Endothelial cell of umbilical vein (primary cell): ENCODE measurements around the gene REPS2. TPM values are rescaled to one million over a fixed set of nuclear protein-coding genes. Genes with fewer than 3 reads are reported as not detected.

Experiments used
- BruUV-seq: library from RNA; stranded (reverse); fragments of 400-500 nt; replicated peaks from 2 replicates; lab custom pipeline; 2021; lab: Mats Ljungman, UMichigan
- CTCF ChIA-PET: fragments of 300-600, 350-600 bp; sonication (Branson Sonifier 250); formaldehyde crosslinking; loops from one replicate; lab custom pipeline; 2021; ENCODE audit warnings: antibody characterized with exemption, inconsistent platforms; lab: Charles Lee
- POLR2A ChIA-PET: fragments of 300-600, 350-600 bp; sonication (Branson Sonifier 250); formaldehyde crosslinking; loops from one replicate; lab custom pipeline; 2021; ENCODE audit warnings: antibody characterized with exemption, inconsistent platforms; lab: Charles Lee
- DNase-seq: peaks from one replicate; pipeline ENCODE4 v3.0.0-alpha.2; 2011; ENCODE audit warnings: low read depth, low spot score
- FAIRE-seq: peaks from 2 replicates; lab custom pipeline; 2011; peaks lifted over from hg19 to GRCh38; lab: Jason Lieb, UNC
- H2AFZ ChIP-seq: 2 replicates; pipeline ENCODE4 v1.6.0; 2012; ENCODE audit warnings: low read depth, low read length, control low read depth, inconsistent platforms
- H3K27ac ChIP-seq: 2 replicates; pipeline ENCODE4 v1.5.1; 2011; ENCODE audit warnings: low read depth, mild to moderate bottlenecking, control low read depth, low read length, moderate library complexity; ENCODE audit not compliant: insufficient read depth
- H3K27me3 ChIP-seq, 2 experiments: 2 replicates each; pipeline versions ENCODE4 v1.6.0 to v1.6.1; 2011; ENCODE audit warnings: low read length in 2 of 2, mixed read lengths in 1 of 2; ENCODE audit not compliant: control insufficient read depth in 2 of 2, insufficient read depth in 2 of 2
- H3K36me3 ChIP-seq, 2 experiments: 2 replicates in 1 of 2; 3 replicates in 1 of 2; pipeline ENCODE4 v1.5.1; 2011; ENCODE audit warnings: low read length in 2 of 2, mild to moderate bottlenecking in 1 of 2, moderate library complexity in 1 of 2; ENCODE audit not compliant: control insufficient read depth in 2 of 2, insufficient read depth in 2 of 2; ENCODE audit errors: extremely low read depth in 1 of 2
- H3K4me1 ChIP-seq: 3 replicates; pipeline ENCODE4 v1.5.1; 2011; ENCODE audit warnings: mild to moderate bottlenecking, low read length; ENCODE audit not compliant: control insufficient read depth, insufficient read depth; ENCODE audit errors: extremely low read depth
- H3K4me2 ChIP-seq: 2 replicates; pipeline ENCODE4 v1.6.1; 2011; ENCODE audit warnings: low read length, control low read depth, mixed read lengths; ENCODE audit not compliant: insufficient read depth
- H3K4me3 ChIP-seq, 3 experiments: fragments of 200-600 bp in 1 of 3; sonication (generic), shearing (Covaris generic) in 1 of 3; replicated peaks in 1 of 3; 2 replicates each; pipeline ENCODE4 v1.5.1; 2011 to 2016; ENCODE audit warnings: control low read depth in 3 of 3, low read length in 3 of 3, mild to moderate bottlenecking in 2 of 3, inconsistent platforms in 1 of 3, low read depth in 1 of 3, moderate library complexity in 1 of 3; ENCODE audit not compliant: insufficient read depth in 1 of 3
- H3K79me2 ChIP-seq: 2 replicates; pipeline ENCODE4 v1.6.0; 2012; ENCODE audit warnings: low read length, inconsistent platforms; ENCODE audit not compliant: control insufficient read depth, insufficient read depth
- H3K9ac ChIP-seq: replicated peaks from 2 replicates; pipeline ENCODE3; 2011; ENCODE audit warnings: low read length, control low read depth; ENCODE audit not compliant: insufficient read depth; ENCODE audit errors: extremely low read depth
- H3K9me1 ChIP-seq: replicated peaks from 3 replicates; pipeline ENCODE4 v1.6.0; 2011; ENCODE audit warnings: mild to moderate bottlenecking, low read length; ENCODE audit not compliant: control insufficient read depth, insufficient read depth; ENCODE audit errors: extremely low read depth
- H3K9me3 ChIP-seq: replicated peaks from 2 replicates; pipeline ENCODE4 v1.5.1; 2012; ENCODE audit warnings: low read length, inconsistent platforms; ENCODE audit not compliant: control insufficient read depth, insufficient read depth
- H4K20me1 ChIP-seq: replicated peaks from 2 replicates; pipeline ENCODE3; 2011; ENCODE audit warnings: mild to moderate bottlenecking, low read length; ENCODE audit not compliant: control insufficient read depth, insufficient read depth; ENCODE audit errors: extremely low read depth
- EZH2 ChIP-seq: IDR thresholded peaks from 2 replicates; pipeline ENCODE4 v1.6.1; 2012; ENCODE audit warnings: borderline replicate concordance, low read depth, mild to moderate bottlenecking, moderate library complexity, low read length, inconsistent platforms; ENCODE audit not compliant: severe bottlenecking
- FOS ChIP-seq: IDR thresholded peaks from 2 replicates; pipeline ENCODE4 v1.6.1; 2011; ENCODE audit warnings: mild to moderate bottlenecking, low read length, moderate library complexity, borderline replicate concordance; ENCODE audit not compliant: insufficient read depth
- GATA2 ChIP-seq: IDR thresholded peaks from 2 replicates; pipeline ENCODE4 v1.7.0; 2011; ENCODE audit warnings: low read depth, mild to moderate bottlenecking, moderate library complexity, mixed read lengths, low read length; ENCODE audit not compliant: insufficient read length, insufficient read depth
- JUN ChIP-seq: IDR thresholded peaks from 2 replicates; pipeline ENCODE4 v1.6.1; 2011; ENCODE audit warnings: borderline replicate concordance, low read depth; ENCODE audit not compliant: insufficient read length, insufficient read depth
- MYC ChIP-seq: IDR thresholded peaks from one replicate; pipeline ENCODE4 v1.6.1; 2011; ENCODE audit warnings: mild to moderate bottlenecking, low read depth, low read length
- POLR2A ChIP-seq: IDR thresholded peaks from 2 replicates; pipeline ENCODE4 v1.6.1; 2012; ENCODE audit warnings: low read depth, mild to moderate bottlenecking, control low read depth, low read length
- POLR2AphosphoS5 ChIP-seq: IDR thresholded peaks from 2 replicates; pipeline ENCODE4 v1.6.1; 2012; ENCODE audit warnings: low read depth, mild to moderate bottlenecking, control low read depth, low read length, moderate library complexity; ENCODE audit not compliant: insufficient read depth
- dilution Hi-C: fragments of 300-500 bp; cut with MboI; formaldehyde crosslinking; loops from one replicate; pipeline ENCODE4 v1.15.0; 2019; ENCODE audit warnings: low sequenced_read_pairs; ENCODE audit not compliant: extremely low pct_ligation_motif_present
- intact Hi-C: fragments of 100-400 bp; cut with micrococcal nuclease; formaldehyde crosslinking; loops from one replicate; pipeline ENCODE4 v1.10.0; 2022
- polyA plus RNA-seq, 4 experiments: library from polyadenylated mRNA; depleted of rRNA in 3 of 4; stranded (reverse) in 3 of 4; unstranded in 1 of 4; fragments of >200 nt; gene quantifications; 2 replicates each; pipeline versions ENCODE4 v1.2.1 to v1.2.3, GENCODE V29; 2011 to 2012; ENCODE audit warnings: missing spikeins in 1 of 4
- total RNA-seq: library from RNA; stranded (reverse); gene quantifications from 2 replicates; pipeline ENCODE4 v1.2.3, GENCODE V29; 2021
- TF ChIP-seq, protein P1 (sequence below): IDR thresholded peaks from 2 replicates; pipeline ENCODE4 v1.6.1; 2011; ENCODE audit not compliant: insufficient read depth, insufficient read length
- TF ChIP-seq, protein P2 (sequence below), 2 donors: IDR thresholded peaks; 1 replicate in 1 of 2; 2 replicates in 1 of 2; pipeline ENCODE4 v1.5.1; 2011; ENCODE audit warnings: low read length in 2 of 2, mild to moderate bottlenecking in 2 of 2, moderate library complexity in 2 of 2, control low read depth in 1 of 2, inconsistent platforms in 1 of 2, low read depth in 1 of 2; ENCODE audit not compliant: insufficient read depth in 1 of 2; ENCODE audit errors: extremely low read depth in 1 of 2

The REPS2 gene
- total and polyA plus RNA-seq, 2 donors (not counting 3 experiments of a cell fraction or from before 2014, with no cell fraction given), result 0.91 to 2.6 TPM

DNA sequence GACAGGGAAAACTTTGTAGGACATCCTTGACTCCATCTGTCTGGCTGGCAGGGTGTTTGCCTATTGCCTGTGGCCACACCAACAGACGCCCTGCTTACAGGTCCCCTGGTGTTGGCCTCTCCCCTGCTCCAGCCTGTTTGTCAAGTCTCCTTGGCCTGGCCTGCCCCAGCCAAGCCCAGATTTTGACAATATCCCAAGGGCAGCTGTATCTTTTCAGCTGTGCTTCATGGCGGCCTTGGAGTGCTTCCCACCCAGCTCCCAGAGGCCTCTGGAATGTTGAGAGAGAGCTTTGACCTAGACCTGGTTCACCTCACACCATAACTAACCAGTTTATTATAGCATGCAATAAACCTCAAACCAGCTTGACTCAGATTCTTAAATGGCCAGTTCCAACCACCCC lies 224.5 kb downstream of the REPS2 start:
- TF ChIP-seq GATA2 (no peak), POLR2AphosphoS5 (no peak), EZH2 (no peak), MYC (no peak), POLR2A (no peak)
- ChIA-PET CTCF (no interaction called here), POLR2A (no interaction called here)
- no peak overlapping the region for H3K9ac ChIP-seq
- H3K79me2 ChIP-seq, result no peaks in the 10 kb centered on the region
- intact Hi-C loops (no loop called here), dilution Hi-C loops (no loop called here)
- H3K4me2 ChIP-seq, result no peak overlapping the region
- H3K27ac ChIP-seq, result no peak overlapping the region
- no peaks in the 10 kb centered on the region for H3K4me1 ChIP-seq
- no TSS peak for BruUV-seq
- H3K36me3 ChIP-seq, result no peaks in the 10 kb centered on the region
- H3K9me3 ChIP-seq, result no peaks in the 10 kb centered on the region
- H4K20me1 ChIP-seq, result no peaks in the 10 kb centered on the region
- H3K27me3 ChIP-seq, result no peaks in the 10 kb centered on the region
- FAIRE-seq (no peak), DNase-seq (no peak)
- H2AFZ ChIP-seq, result no peak overlapping the region
- H3K9me1 ChIP-seq, result no peaks in the 10 kb centered on the region
- H3K4me3 ChIP-seq, result no peak overlapping the region

DNA sequence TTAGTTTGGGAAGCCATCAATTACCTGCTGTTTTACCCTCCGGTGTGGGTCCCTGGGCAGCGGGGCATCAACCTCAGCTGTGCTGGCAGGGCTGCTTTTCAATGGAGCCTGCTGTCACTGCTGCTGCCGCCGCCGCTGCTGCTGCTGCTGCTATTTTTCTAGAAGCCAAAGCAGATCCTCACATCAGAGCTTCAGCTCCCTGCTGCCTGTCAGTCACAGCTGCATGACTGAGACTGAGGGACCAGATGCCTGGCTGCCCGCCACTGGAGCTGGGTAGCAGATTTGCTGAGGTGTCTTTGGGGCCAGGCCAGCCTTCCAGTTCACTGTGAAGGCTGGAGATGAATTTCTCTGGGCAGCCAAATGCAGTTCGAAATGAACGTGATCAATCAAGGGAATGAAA lies 228.2 kb downstream of the REPS2 start:
- Histone ChIP-seq H3K36me3 (no peaks in the 10 kb centered on the region), H3K4me1 (no peaks in the 10 kb centered on the region), H3K4me3 (no peak overlapping the region), H3K27ac (no peak overlapping the region), H4K20me1 (no peaks in the 10 kb centered on the region), H3K79me2 (no peaks in the 10 kb centered on the region), H3K27me3 (no peaks in the 10 kb centered on the region), H3K4me2 (no peak overlapping the region), H3K9me1 (no peaks in the 10 kb centered on the region), H3K9ac (no peak overlapping the region), H3K9me3 (no peaks in the 10 kb centered on the region), H2AFZ (no peak overlapping the region)
- intact Hi-C loops, result no loop called here
- DNase-seq (no peak), FAIRE-seq (no peak)
- TF ChIP-seq EZH2 (no peak), MYC (no peak), POLR2A (no peak), JUN (no peak), POLR2AphosphoS5 (no peak), GATA2 (no peak), FOS (no peak)
- TF ChIP-seq, protein P1, sequence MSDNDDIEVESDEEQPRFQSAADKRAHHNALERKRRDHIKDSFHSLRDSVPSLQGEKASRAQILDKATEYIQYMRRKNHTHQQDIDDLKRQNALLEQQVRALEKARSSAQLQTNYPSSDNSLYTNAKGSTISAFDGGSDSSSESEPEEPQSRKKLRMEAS, result no peak
- TF ChIP-seq, protein P2, sequence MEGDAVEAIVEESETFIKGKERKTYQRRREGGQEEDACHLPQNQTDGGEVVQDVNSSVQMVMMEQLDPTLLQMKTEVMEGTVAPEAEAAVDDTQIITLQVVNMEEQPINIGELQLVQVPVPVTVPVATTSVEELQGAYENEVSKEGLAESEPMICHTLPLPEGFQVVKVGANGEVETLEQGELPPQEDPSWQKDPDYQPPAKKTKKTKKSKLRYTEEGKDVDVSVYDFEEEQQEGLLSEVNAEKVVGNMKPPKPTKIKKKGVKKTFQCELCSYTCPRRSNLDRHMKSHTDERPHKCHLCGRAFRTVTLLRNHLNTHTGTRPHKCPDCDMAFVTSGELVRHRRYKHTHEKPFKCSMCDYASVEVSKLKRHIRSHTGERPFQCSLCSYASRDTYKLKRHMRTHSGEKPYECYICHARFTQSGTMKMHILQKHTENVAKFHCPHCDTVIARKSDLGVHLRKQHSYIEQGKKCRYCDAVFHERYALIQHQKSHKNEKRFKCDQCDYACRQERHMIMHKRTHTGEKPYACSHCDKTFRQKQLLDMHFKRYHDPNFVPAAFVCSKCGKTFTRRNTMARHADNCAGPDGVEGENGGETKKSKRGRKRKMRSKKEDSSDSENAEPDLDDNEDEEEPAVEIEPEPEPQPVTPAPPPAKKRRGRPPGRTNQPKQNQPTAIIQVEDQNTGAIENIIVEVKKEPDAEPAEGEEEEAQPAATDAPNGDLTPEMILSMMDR (IDR thresholded peaks at IDR 0.05; ENCODE audit: extremely low read depth in 1 of 2, insufficient read depth in 1 of 2, low read depth in 1 of 2, low read length in 2 of 2), result no peak
- no TSS peak for BruUV-seq
- CTCF ChIA-PET, result no interaction called here
- POLR2A ChIA-PET, result no interaction called here
- dilution Hi-C loops, result no loop called here
